Vagina (tissue), 2 donors: ENCODE data around the gene APOL5. TPM values are rescaled to one million over a fixed set of nuclear protein-coding genes. Genes with fewer than 3 reads are reported as not detected.

ENCODE experiments used
- DNase-seq, 2 donors: peaks; one replicate each; pipeline ENCODE4 v3.0.0-alpha.2; 2017; ENCODE audit errors: extremely low spot score in 2 of 2
- H3K27ac ChIP-seq: fragments of 200-600 bp; sonication (generic); one replicate; pipeline ENCODE4 v1.5.1; 2019
- H3K27me3 ChIP-seq: fragments of 200-600 bp; sonication (generic); one replicate; pipeline ENCODE4 v1.5.1; 2019
- H3K36me3 ChIP-seq, 2 donors: fragments of 200-600 bp; sonication (generic); one replicate each; pipeline ENCODE4 v1.5.1; 2017 to 2019
- H3K4me1 ChIP-seq: fragments of 200-600 bp; sonication (generic); one replicate; pipeline ENCODE4 v1.5.1; 2019
- H3K4me3 ChIP-seq, 2 donors: fragments of 200-600 bp; sonication (generic); 1 replicate in 1 of 2; 2 replicates in 1 of 2; pipeline ENCODE4 v1.5.1; 2016 to 2019
- H3K9me3 ChIP-seq: fragments of 200-600 bp; sonication (generic); one replicate; pipeline ENCODE4 v1.5.1; 2019
- POLR2A ChIP-seq, 2 donors: fragments of 450-650 bp; IDR thresholded peaks; one replicate each; pipeline ENCODE4 v1.6.1; 2017; ENCODE audit warnings: antibody characterized with exemption in 2 of 2, mild to moderate bottlenecking in 2 of 2, moderate library complexity in 2 of 2
- POLR2AphosphoS5 ChIP-seq, 2 donors: sonication (generic); formaldehyde crosslinking; IDR thresholded peaks; one replicate each; pipeline ENCODE4 v1.9.0; 2017; ENCODE audit warnings: antibody characterized with exemption in 2 of 2, mild to moderate bottlenecking in 2 of 2, low read depth in 1 of 2; ENCODE audit not compliant: insufficient read depth in 1 of 2
- intact Hi-C: fragments of 100-400 bp; cut with DNase I; formaldehyde crosslinking; loops from one replicate; pipeline ENCODE4 v1.15.1; 2023
- total RNA-seq: library from RNA; depleted of rRNA; stranded (reverse); fragments of >200 nt; gene quantifications from one replicate; pipeline ENCODE4 v1.2.3, GENCODE V29; 2016
- TF ChIP-seq, protein P1 (sequence below), 3 experiments: fragments of 450-650 bp in 2 of 3; fragments of 200-600 bp in 1 of 3; sonication (generic) in 1 of 3; IDR thresholded peaks; one replicate each; pipeline ENCODE4 v1.5.1; 2017 to 2019; ENCODE audit warnings: antibody characterized with exemption in 3 of 3, mild to moderate bottlenecking in 2 of 3, moderate library complexity in 2 of 3

Gene APOL5
- total RNA-seq, 1 donor from 2014 or later, result not detected

DNA sequence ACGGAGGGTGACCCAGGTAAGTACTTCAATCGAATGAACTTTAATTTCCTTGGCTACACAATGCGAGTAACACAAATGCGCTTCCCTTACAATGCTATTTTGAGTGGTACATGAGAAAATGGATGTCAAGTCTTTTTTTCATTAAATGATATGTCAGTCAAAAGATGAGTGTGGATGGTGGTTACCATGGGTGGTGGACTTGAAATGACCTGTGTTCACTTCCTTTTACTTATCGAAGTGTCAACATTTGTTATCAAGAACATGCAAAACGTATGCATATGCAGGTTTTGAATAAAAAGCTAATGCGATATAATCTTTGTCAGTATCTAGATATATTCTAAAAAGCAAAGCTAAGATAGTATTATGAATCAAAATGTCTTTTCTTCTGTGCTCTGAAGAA lies 8.8 kb upstream of the APOL5 start:
- intact Hi-C loops, result no loop called here
- H3K9me3 ChIP-seq, result no peaks in the 10 kb centered on the region
- no peak for DNase-seq

DNA sequence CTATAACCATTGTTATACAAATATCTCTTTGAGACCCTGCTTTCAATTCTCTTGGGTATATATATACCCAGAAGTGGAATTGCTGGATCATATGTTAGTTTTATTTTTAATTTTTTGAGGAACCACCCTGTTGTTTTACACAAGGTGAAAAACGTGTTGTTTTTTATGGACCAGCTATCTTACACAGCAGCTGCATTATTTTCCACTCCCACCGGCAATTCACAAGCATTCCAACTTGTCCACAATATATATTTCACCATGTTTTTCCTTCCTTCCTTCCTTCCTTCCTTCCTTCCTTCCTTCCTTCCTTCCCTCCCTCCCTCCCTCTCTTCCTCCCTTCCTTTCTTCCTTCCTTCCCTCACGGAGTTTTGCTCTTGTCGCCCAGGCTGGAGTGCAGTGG lies 6.3 kb upstream of the APOL5 start:
- no peak for DNase-seq
- H3K27me3 ChIP-seq, result no peaks in the 10 kb centered on the region
- TF ChIP-seq POLR2A (IDR thresholded peaks at IDR 0.05), result no peak
- TF ChIP-seq, protein P1, sequence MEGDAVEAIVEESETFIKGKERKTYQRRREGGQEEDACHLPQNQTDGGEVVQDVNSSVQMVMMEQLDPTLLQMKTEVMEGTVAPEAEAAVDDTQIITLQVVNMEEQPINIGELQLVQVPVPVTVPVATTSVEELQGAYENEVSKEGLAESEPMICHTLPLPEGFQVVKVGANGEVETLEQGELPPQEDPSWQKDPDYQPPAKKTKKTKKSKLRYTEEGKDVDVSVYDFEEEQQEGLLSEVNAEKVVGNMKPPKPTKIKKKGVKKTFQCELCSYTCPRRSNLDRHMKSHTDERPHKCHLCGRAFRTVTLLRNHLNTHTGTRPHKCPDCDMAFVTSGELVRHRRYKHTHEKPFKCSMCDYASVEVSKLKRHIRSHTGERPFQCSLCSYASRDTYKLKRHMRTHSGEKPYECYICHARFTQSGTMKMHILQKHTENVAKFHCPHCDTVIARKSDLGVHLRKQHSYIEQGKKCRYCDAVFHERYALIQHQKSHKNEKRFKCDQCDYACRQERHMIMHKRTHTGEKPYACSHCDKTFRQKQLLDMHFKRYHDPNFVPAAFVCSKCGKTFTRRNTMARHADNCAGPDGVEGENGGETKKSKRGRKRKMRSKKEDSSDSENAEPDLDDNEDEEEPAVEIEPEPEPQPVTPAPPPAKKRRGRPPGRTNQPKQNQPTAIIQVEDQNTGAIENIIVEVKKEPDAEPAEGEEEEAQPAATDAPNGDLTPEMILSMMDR (IDR thresholded peaks at IDR 0.05), result no peak
- no peak for TF ChIP-seq POLR2AphosphoS5 (IDR thresholded peaks at IDR 0.05; ENCODE audit: insufficient read depth in 1 of 2, low read depth in 1 of 2)
- H3K4me1 ChIP-seq, result no peaks in the 10 kb centered on the region
- H3K36me3 ChIP-seq, result no peaks in the 10 kb centered on the region
- no peak overlapping the region for H3K27ac ChIP-seq
- H3K4me3 ChIP-seq, result no peak overlapping the region
- no peaks in the 10 kb centered on the region for H3K9me3 ChIP-seq
- intact Hi-C loops, result no loop called here

More for the DNA sequence above, 8.8 kb upstream of the APOL5 start:
- Histone ChIP-seq H3K4me3 (no peak overlapping the region), H3K27ac (no peak overlapping the region), H3K4me1 (no peaks in the 10 kb centered on the region), H3K36me3 (no peaks in the 10 kb centered on the region), H3K27me3 (no peaks in the 10 kb centered on the region)
- no peak for TF ChIP-seq POLR2A (IDR thresholded peaks at IDR 0.05)
- no peak for TF ChIP-seq POLR2AphosphoS5 (IDR thresholded peaks at IDR 0.05; ENCODE audit: insufficient read depth in 1 of 2, low read depth in 1 of 2)
- TF ChIP-seq, protein P1 (IDR thresholded peaks at IDR 0.05), result no peak

DNA sequence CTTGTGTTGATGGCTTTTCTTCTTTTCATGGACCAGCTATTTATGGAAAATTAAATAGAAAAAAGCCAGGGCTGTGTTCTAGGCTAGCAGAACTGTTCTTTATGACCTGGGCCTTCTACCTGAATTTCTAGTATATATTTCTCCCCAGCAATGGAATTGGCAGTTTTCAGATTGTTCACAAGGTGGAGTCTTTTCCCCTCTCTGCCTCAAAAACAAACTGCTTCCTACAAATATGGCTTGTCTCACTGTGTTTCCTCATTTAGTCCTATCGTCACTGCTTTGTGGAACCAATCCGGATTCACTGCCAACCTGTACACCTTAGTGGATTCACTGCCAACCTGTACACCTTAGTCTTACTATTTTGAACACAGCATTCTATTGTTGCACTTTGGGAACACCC lies 5.0 kb upstream of the APOL5 start:
- TF ChIP-seq, protein P1 (IDR thresholded peaks at IDR 0.05), result no peak
- TF ChIP-seq POLR2A (IDR thresholded peaks at IDR 0.05) (no peak), POLR2AphosphoS5 (IDR thresholded peaks at IDR 0.05; ENCODE audit: insufficient read depth in 1 of 2, low read depth in 1 of 2) (no peak)
- Histone ChIP-seq H3K9me3 (no peaks in the 10 kb centered on the region), H3K36me3 (no peaks in the 10 kb centered on the region), H3K27ac (no peak overlapping the region), H3K27me3 (no peaks in the 10 kb centered on the region), H3K4me1 (no peaks in the 10 kb centered on the region), H3K4me3 (no peak overlapping the region)
- intact Hi-C loops, result no loop called here
- DNase-seq, result no peak

DNA sequence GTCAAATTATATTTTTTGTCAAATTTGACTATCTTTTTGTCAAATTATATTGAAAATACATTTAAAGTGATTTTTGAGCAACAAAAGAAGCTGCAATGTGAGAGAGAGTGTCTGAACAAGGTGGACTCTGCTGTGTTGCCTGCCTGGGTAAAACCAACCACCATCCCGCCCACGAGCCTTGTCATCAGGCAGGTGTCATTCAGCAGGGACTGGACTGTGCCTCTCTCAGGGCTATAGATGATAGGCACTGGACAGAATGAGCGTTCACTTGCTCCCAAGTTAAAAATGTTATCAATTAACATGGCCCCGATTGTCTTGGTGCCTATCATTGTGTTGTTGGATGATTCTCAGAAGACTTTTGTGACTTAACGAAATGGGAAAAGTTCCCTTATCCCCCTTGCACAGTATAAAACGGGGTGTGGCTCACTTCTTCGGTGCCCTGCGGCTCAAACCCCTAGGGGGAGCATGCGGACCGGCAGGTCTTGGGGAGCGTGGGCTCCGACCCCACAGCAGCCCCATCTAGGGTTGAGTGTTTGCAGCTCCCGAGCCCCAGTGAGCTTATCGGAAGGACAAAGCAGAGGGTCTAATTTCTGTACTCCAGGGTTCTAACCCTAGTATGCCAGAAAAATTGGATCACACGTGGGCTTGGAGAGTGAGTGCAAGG lies 1.7 kb downstream of the APOL5 start:
- Histone ChIP-seq H3K27me3 (no peaks in the 10 kb centered on the region), H3K36me3 (no peaks in the 10 kb centered on the region), H3K4me3 (no peak overlapping the region), H3K9me3 (no peaks in the 10 kb centered on the region), H3K4me1 (no peaks in the 10 kb centered on the region), H3K27ac (no peak overlapping the region)
- intact Hi-C loops, result no loop called here
- TF ChIP-seq, protein P1 (IDR thresholded peaks at IDR 0.05), result no peak
- TF ChIP-seq POLR2A (IDR thresholded peaks at IDR 0.05) (no peak), POLR2AphosphoS5 (IDR thresholded peaks at IDR 0.05; ENCODE audit: insufficient read depth in 1 of 2, low read depth in 1 of 2) (no peak)
- DNase-seq, result no peak

DNA sequence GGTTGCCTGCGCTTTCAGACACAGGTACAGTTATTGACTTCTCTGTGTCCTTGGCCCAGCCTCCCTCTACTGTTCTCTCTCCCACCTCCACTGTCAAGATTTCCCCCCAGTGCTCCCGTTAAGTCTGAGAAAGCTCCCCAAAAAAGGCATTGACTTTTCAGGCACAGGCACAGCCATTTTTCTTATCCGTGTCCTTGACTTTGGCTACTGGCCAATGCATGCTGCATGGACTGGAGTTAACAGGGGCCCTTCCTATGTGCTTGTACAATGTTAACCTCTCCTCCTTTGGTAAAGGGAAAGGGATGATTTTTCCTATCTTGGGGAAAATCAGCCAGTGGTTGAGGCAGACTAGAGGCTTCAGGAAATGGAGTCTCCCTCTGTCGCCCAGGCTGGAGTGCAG lies 4.3 kb downstream of the APOL5 start:
- H3K27me3 ChIP-seq, result no peaks in the 10 kb centered on the region
- DNase-seq, result no peak
- no peaks in the 10 kb centered on the region for H3K4me1 ChIP-seq
- H3K36me3 ChIP-seq, result no peaks in the 10 kb centered on the region
- H3K9me3 ChIP-seq, result no peaks in the 10 kb centered on the region
- intact Hi-C loops, result no loop called here
- H3K27ac ChIP-seq, result no peak overlapping the region
- no peak for TF ChIP-seq POLR2A (IDR thresholded peaks at IDR 0.05)
- TF ChIP-seq, protein P1 (IDR thresholded peaks at IDR 0.05), result no peak
- TF ChIP-seq POLR2AphosphoS5 (IDR thresholded peaks at IDR 0.05; ENCODE audit: insufficient read depth in 1 of 2, low read depth in 1 of 2), result no peak
- no peak overlapping the region for H3K4me3 ChIP-seq
